Kidney (tissue), 14 donors: ENCODE results near the gene LTBP1. TPM values are rescaled to one million over a fixed set of nuclear protein-coding genes. Genes with fewer than 3 reads are reported as not detected.

ENCODE experiments used
- DNase-seq, 5 donors: peaks; one replicate each; pipeline ENCODE4 v3.0.0-alpha.2; 2013 to 2020
- FAIRE-seq: peaks from 2 replicates; lab custom pipeline; 2012; peaks lifted over from hg19 to GRCh38; lab: Jason Lieb, UNC
- H3K27ac ChIP-seq, 2 donors: one replicate each; pipeline ENCODE4 v1.7.0; 2013; ENCODE audit warnings: low read depth in 2 of 2, low read length in 2 of 2, inconsistent platforms in 1 of 2
- H3K27me3 ChIP-seq: one replicate; pipeline ENCODE4 v1.7.1; 2013; ENCODE audit warnings: low read length, inconsistent platforms; ENCODE audit not compliant: control insufficient read depth, insufficient read depth
- H3K36me3 ChIP-seq, 3 donors: one replicate each; pipeline versions ENCODE4 v1.7.0 to v1.7.1; 2013; ENCODE audit warnings: low read length in 3 of 3, control low read depth in 1 of 3, inconsistent platforms in 1 of 3; ENCODE audit not compliant: insufficient read depth in 3 of 3, control insufficient read depth in 2 of 3
- H3K4me1 ChIP-seq, 3 donors: one replicate each; pipeline versions ENCODE4 v1.7.0 to v1.7.1; 2013; ENCODE audit warnings: low read length in 3 of 3, inconsistent platforms in 1 of 3, low read depth in 1 of 3; ENCODE audit not compliant: control insufficient read depth in 2 of 3, insufficient read depth in 2 of 3
- H3K4me3 ChIP-seq, 3 donors: one replicate each; pipeline versions ENCODE4 v1.7.0 to v1.8.1; 2013; ENCODE audit warnings: low read length in 3 of 3, control low read depth in 1 of 3, inconsistent platforms in 1 of 3
- H3K9ac ChIP-seq, 3 donors: one replicate each; pipeline versions ENCODE4 v1.7.0 to v1.7.1; 2013; ENCODE audit warnings: low read length in 3 of 3, control low read depth in 1 of 3, inconsistent platforms in 1 of 3
- H3K9me3 ChIP-seq, 3 donors: one replicate each; pipeline versions ENCODE4 v1.7.0 to v1.7.1; 2013; ENCODE audit warnings: low read length in 3 of 3, control low read depth in 1 of 3, inconsistent platforms in 1 of 3; ENCODE audit not compliant: control insufficient read depth in 2 of 3, insufficient read depth in 1 of 3
- intact Hi-C: fragments of 100-400 bp; cut with DNase I; formaldehyde crosslinking; loops from one replicate; pipeline ENCODE4 v1.11.1; 2022
- polyA plus RNA-seq: library from polyadenylated mRNA; stranded (reverse); fragments of 350-450 nt; fragmentation: Illumina TruSeq; extraction: RNeasy Lipid Tissue Mini Kit (QIAGEN cat#74804); gene quantifications from one replicate; pipeline ENCODE4 v1.2.3, GENCODE V29; 2014; ENCODE audit warnings: low read depth, low replicate concordance; ENCODE audit not compliant: insufficient read depth
- total RNA-seq: library from RNA; stranded (reverse); fragmentation: NEBNext Ultra II Directional; extraction: Animal tissue kit (Norgen Biotek cat#: 25700); gene quantifications from one replicate; pipeline ENCODE4 v1.2.1, GENCODE V29; 2021
- TF ChIP-seq, protein P1 (sequence below): IDR thresholded peaks from 3 replicates; pipeline ENCODE4 v1.5.1; 2012; ENCODE audit warnings: mild to moderate bottlenecking, moderate library complexity, borderline replicate concordance; ENCODE audit not compliant: insufficient read depth; ENCODE audit errors: extremely low read depth
- donor health status: control.
- donor health status: control.
- donor health status: control.
- donor health status: control.
- donor health status: control.
- donor health status: DM: yes; HTN: yes; CAD: no.
- donor health status: Normal renal cell carcinoma (clear cell type).

LTBP1 gene
- total and polyA plus RNA-seq, 2 donors from 2014 or later, result 9.3 to 39.8 TPM

DNA sequence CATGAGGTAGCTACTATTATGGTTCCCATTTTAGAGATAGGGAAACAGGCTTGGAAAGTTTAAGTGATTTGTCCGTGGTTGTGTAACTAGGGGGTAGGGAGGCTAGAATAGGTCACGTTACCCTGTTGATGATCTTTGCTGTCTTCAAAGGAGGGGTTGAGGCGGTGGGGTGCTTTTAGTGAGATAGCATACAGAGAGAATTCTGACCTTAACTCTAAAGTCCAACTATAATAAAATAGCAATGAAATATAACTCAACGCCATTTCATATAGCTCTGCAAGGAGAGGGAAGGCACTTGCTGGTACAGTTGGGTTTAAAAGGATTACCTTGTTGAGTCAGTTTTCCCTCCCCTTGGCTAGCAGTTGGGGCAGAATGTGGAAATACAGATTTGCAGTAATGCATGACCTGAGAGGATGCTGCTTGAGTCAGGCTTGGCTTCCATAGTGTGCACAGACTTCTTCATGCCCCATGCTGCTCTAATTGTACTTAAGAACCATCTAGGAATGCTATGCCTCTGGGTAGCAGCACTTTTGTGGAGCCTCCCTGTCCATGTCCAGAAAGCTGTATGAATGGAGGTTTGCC lies 143.9 kb downstream of the LTBP1 start:
- Histone ChIP-seq H3K27me3 (no peaks in the 10 kb centered on the region), H3K9me3 (no peaks in the 10 kb centered on the region), H3K36me3 (no peaks in the 10 kb centered on the region), H3K27ac (no peak overlapping the region), H3K4me1 (no peaks in the 10 kb centered on the region), H3K4me3 (no peak overlapping the region), H3K9ac (no peak overlapping the region)
- FAIRE-seq (no peak), DNase-seq (no peak)
- intact Hi-C loops, result no loop called here
- TF ChIP-seq, protein P1, sequence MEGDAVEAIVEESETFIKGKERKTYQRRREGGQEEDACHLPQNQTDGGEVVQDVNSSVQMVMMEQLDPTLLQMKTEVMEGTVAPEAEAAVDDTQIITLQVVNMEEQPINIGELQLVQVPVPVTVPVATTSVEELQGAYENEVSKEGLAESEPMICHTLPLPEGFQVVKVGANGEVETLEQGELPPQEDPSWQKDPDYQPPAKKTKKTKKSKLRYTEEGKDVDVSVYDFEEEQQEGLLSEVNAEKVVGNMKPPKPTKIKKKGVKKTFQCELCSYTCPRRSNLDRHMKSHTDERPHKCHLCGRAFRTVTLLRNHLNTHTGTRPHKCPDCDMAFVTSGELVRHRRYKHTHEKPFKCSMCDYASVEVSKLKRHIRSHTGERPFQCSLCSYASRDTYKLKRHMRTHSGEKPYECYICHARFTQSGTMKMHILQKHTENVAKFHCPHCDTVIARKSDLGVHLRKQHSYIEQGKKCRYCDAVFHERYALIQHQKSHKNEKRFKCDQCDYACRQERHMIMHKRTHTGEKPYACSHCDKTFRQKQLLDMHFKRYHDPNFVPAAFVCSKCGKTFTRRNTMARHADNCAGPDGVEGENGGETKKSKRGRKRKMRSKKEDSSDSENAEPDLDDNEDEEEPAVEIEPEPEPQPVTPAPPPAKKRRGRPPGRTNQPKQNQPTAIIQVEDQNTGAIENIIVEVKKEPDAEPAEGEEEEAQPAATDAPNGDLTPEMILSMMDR, result no peak

DNA sequence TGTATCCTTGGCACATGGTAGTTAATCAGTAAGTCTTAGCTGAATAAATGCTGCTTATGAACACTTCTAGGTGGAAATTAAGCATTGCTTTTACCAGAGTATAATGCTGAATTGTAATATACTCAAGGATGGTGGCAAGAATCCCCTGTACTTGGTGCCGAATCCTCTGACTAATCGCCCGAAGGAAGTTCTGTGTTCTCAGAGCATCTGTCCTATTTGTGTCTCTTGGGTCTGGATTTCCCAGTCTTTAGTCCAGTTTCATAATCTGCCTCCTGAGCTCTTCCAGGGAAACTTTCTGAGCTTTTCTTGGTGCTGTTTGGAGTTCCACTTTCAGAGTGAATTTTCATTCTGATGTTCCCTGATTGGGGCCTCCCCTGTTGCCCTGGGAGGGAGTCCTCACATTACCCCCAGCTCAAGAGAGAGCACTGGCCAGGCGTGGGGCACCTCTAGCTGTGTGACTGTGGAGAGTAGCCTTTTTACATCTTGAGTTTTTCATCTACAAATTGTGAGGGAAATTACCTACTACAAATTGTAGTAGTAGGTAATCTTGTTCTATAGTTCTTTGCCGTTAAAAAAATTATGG lies 144.9 kb downstream of the LTBP1 start:
- TF ChIP-seq, protein P1, result no peak
- Histone ChIP-seq H3K27ac (no peak overlapping the region), H3K9ac (no peak overlapping the region), H3K27me3 (no peaks in the 10 kb centered on the region), H3K4me3 (no peak overlapping the region), H3K36me3 (no peaks in the 10 kb centered on the region), H3K9me3 (no peaks in the 10 kb centered on the region), H3K4me1 (no peaks in the 10 kb centered on the region)
- intact Hi-C loops, result no loop called here
- FAIRE-seq (no peak), DNase-seq (no peak)

DNA sequence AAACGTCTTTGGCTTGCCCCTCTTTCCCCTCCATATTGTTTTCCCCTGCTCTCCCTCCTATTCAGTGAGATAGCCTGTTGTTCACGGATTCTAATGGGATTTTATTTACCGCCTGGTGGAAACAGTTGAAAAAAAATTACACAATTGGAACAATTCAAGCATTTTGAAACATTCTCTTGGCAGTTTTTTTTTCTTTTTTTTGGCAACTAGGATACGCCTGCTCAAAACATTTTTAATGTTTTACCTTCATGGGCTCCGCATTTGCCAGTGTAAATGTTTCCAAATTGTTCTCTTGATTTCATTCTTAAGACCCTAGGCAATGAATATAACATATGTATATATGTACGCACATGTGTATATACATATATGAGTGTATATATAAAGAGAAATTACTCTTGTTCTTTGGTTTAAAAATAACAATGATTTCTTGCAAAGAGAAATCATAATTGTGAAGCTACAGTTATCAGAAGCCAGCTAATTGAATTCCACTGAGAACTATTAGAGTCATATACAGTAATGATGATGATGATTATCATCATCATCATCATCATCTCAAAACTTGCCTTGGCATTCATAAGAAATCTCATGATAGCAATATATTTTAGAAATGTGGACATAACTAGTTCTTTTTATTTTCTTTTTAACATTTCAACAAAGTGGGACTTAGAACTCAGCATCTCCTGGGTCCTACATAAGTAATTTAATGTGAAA lies 146.7 kb downstream of the LTBP1 start:
- intact Hi-C loops, result no loop called here
- no peak for DNase-seq

More for the DNA sequence above, 146.7 kb downstream of the LTBP1 start:
- no peak for FAIRE-seq
- Histone ChIP-seq H3K36me3 (no peaks in the 10 kb centered on the region), H3K9me3 (no peaks in the 10 kb centered on the region), H3K27ac (no peak overlapping the region), H3K4me1 (no peaks in the 10 kb centered on the region), H3K4me3 (no peak overlapping the region), H3K9ac (no peak overlapping the region), H3K27me3 (no peaks in the 10 kb centered on the region)
- TF ChIP-seq, protein P1, result no peak
